ENCODE measurements around the gene CLPTM1. TPM values are rescaled to one million over a fixed set of nuclear protein-coding genes. Genes with fewer than 3 reads are reported as not detected.
A peak's percentile ranks its signal among the peaks of the same experiment; 100 is the strongest.

CLPTM1 gene
- total RNA-seq, 1 donor from 2014 or later: 91.4 TPM

GRCh38 chr19:44986389-44986788, 31.2 kb downstream of the CLPTM1 start:
- Mint-ChIP-seq H3K36me3 (ENCODE audit: low read depth) (peaks cover 22% of the 10 kb centered on the region), H3K4me1 (ENCODE audit: low read depth) (no peaks in the 10 kb centered on the region), H3K27me3 (ENCODE audit: low read depth) (no peaks in the 10 kb centered on the region), H3K9me3 (ENCODE audit: low read depth) (no peaks in the 10 kb centered on the region), H3K27ac (ENCODE audit: unreplicated experiment) (no peak overlapping the region), H3K4me3 (ENCODE audit: unreplicated experiment) (no peak overlapping the region)
- no peak for TF ChIP-seq CTCF (IDR thresholded peaks at IDR 0.05)
- no peak for DNase-seq (ENCODE audit: low spot score)

GRCh38 chr19:44987148-44987675, 32.0 kb downstream of the CLPTM1 start:
- Mint-ChIP-seq H3K27me3 (ENCODE audit: low read depth) (no peaks in the 10 kb centered on the region), H3K27ac (ENCODE audit: unreplicated experiment) (peak overlapping the region; percentile 22), H3K4me3 (ENCODE audit: unreplicated experiment) (no peak overlapping the region), H3K36me3 (ENCODE audit: low read depth) (peaks cover 27% of the 10 kb centered on the region), H3K9me3 (ENCODE audit: low read depth) (no peaks in the 10 kb centered on the region), H3K4me1 (ENCODE audit: low read depth) (no peaks in the 10 kb centered on the region)
- no peak for DNase-seq (ENCODE audit: low spot score)
- TF ChIP-seq CTCF (IDR thresholded peaks at IDR 0.05): no peak

GRCh38 chr19:44988273-44988672, 33.1 kb downstream of the CLPTM1 start:
- TF ChIP-seq CTCF (IDR thresholded peaks at IDR 0.05): no peak
- no peak for DNase-seq (ENCODE audit: low spot score)
- H3K9me3 Mint-ChIP-seq (ENCODE audit: low read depth): no peaks in the 10 kb centered on the region
- no peak overlapping the region for H3K4me3 Mint-ChIP-seq (ENCODE audit: unreplicated experiment)
- no peaks in the 10 kb centered on the region for H3K4me1 Mint-ChIP-seq (ENCODE audit: low read depth)
- no peaks in the 10 kb centered on the region for H3K27me3 Mint-ChIP-seq (ENCODE audit: low read depth)
- peaks cover 29% of the 10 kb centered on the region for H3K36me3 Mint-ChIP-seq (ENCODE audit: low read depth)
- no peak overlapping the region for H3K27ac Mint-ChIP-seq (ENCODE audit: unreplicated experiment)

DNA sequence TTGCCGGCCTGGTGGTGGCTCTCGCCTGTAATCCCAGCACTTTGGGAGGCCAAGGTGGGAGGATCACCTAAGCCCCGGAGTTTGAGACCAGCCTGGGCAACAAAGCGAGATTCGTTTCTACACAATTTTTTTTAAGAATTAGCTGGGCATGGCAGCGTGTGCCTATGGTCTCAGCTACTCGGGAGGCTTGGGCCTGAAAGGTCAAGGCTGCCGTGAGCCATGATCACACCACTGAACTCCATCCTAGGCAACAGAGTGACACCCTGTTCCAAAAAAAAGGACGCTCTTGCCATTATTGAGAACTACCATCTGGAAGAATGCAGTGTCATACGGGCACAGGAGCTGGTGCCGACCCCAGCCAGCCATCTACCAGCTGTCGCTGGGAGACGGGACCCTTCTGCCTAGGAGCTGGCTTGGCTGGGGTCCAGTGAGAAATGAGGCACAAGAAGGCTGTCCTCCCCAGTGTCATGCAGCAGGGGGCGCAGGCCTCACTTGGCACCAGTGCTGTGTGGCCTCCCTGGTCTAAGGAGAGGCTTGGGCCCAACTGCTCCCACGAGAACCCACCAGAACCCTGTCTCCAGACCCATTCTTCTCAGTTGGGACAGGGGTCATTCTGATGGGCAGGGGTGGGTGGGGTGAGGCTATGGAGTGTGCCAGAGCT, 33.8 kb downstream of the CLPTM1 start:
- Mint-ChIP-seq H3K4me3 (ENCODE audit: unreplicated experiment) (no peak overlapping the region), H3K9me3 (ENCODE audit: low read depth) (no peaks in the 10 kb centered on the region), H3K36me3 (ENCODE audit: low read depth) (peaks cover 31% of the 10 kb centered on the region), H3K4me1 (ENCODE audit: low read depth) (no peaks in the 10 kb centered on the region), H3K27me3 (ENCODE audit: low read depth) (no peaks in the 10 kb centered on the region), H3K27ac (ENCODE audit: unreplicated experiment) (no peak overlapping the region)
- TF ChIP-seq CTCF (IDR thresholded peaks at IDR 0.05): peak; percentile 76
- DNase-seq (ENCODE audit: low spot score): no peak

DNA sequence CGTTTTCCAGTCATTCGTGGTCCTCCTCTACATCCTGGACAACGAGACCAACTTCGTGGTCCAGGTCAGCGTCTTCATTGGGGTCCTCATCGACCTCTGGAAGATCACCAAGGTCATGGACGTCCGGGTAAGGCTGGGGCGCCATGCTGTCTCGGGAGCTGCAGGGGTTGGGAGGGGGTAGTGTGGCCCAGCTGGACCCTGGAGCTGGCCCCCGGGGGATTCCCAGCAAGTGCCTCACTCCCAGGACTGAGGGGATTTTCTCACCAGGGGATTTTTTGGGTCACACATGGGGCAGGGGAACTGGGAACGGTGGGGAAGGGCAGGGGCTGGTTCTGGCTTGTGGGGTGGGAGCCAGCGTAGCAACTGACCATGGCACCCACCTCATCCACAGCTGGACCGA, 35.3 kb downstream of the CLPTM1 start:
- Mint-ChIP-seq H3K36me3 (ENCODE audit: low read depth) (peaks cover 26% of the 10 kb centered on the region), H3K4me3 (ENCODE audit: unreplicated experiment) (no peak overlapping the region), H3K4me1 (ENCODE audit: low read depth) (no peaks in the 10 kb centered on the region), H3K9me3 (ENCODE audit: low read depth) (no peaks in the 10 kb centered on the region), H3K27ac (ENCODE audit: unreplicated experiment) (no peak overlapping the region), H3K27me3 (ENCODE audit: low read depth) (no peaks in the 10 kb centered on the region)
- no peak for DNase-seq (ENCODE audit: low spot score)
- no peak for TF ChIP-seq CTCF (IDR thresholded peaks at IDR 0.05)

Measured in chondrocyte (in vitro differentiated cells).